GM18861 (cell line): ENCODE data around the gene FAM131C.

Experiments used
- ATAC-seq: cut with Tn5 transposase; IDR thresholded peaks from one replicate; pipeline ENCODE4 v1.9.1; 2021; ENCODE audit not compliant: unreplicated experiment

The FAM131C gene, protein sequence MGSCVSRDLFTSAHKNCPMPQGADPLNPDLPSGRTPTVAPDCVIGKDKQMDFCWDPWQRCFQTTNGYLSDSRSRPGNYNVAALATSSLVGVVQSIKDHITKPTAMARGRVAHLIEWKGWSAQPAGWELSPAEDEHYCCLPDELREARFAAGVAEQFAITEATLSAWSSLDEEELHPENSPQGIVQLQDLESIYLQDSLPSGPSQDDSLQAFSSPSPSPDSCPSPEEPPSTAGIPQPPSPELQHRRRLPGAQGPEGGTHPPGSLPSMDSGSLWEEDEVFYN

DNA sequence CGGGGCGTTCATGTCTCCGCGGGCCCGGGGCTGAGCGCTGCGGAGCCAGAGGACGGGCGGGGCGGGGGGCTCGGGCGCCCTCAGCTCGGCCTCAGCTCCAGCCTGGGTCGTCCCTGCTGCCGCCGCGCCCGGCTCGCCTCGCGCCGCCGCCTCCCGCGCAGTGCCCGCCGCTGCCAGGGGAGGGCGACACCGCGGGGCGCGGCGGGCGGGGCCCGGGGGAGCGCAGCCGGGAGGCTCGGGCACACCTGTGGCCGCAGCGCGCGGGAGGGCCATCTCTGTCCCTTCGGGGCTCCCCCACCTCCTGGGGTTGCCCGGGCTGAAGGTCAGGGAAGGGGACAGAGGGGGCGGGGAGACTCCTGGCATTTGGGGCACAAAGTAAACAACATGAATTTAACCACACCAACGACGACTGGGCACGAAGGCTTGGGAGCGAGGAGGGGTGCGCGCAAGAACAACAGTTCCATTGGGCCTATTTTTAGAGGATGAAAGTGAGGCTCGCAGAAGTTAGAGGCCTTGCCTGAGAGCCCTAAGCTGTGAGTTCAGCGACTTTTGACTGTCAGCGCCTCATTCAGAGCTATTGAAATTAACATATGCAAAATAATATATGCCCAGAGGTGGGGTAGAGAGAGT is at the start of gene FAM131C:
Gene FAM131C, minus strand, starts transcription at position 162 of the 630 bp plus-strand sequence. CDS start 209 bp downstream, outside the sequence.
- ATAC-seq = no peak

DNA sequence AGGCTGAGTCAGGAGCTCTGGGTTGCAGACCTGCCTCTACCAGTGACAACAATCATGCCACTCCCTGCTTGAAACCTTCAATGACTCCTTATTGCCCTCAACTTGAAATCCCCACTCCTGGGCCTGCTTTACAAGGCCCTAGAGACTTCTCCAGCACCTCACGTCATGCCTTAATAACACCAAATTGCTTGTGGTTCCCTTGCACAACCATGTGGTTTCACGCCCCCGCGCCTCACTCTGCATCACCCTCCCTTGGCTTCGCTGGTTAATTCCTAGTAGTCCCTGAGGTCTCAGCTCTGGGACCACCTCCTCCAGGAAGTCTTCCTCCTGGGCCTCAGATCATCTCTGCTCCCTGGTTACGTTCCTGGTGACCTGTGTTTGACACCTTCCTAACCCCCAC is 49.5 kb upstream of the FAM131C start:
- no peak for ATAC-seq

DNA sequence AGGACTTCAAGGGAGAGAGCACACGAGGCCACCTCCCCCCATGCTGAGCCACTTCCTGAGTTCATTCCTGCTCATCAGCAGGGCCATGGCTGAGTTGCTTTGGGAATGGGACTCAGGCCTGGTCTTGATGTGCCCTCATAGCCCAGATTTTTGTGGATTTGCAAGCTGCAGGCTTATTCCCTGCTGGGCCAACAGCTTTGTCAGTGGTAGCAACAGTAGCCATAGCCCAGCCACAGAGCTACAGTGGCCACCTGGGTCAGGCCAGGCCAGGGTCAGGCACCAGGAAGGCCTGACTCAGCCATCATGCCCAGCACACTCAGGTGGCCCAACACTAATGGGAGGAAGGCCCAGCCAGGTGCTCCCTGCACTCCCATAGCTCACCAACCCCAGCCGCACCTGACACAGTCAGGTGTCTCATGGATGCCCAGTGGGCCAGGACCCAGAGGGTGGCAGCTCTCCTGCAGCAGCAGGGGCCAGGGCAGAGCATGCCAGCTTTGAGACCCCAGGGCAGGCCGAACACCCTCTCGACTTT is 49.0 kb upstream of the FAM131C start:
- ATAC-seq = no peak

DNA sequence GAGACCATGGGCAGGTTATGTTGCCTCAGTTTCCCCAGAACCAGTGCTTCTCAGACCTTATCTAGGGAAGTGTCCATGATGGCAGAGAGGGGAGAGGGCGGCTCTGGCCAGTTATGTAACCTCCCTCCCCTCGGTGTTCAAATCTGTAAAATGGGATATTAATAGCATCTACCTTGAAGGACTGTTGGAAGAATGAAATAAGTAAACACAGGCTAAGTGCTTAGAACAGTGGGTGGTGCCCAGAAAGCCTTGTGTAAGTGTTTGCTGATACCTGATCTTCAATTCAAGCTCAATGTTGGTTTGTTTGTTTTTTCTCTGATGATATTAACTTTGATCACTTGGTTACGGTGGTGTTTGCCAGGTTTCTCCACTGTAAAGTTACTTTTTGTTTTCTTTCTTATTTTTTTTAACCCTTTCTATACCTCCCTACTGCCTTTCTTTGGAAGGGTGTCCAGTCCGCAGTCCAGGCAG is 47.5 kb upstream of the FAM131C start:
- ATAC-seq = no peak

DNA sequence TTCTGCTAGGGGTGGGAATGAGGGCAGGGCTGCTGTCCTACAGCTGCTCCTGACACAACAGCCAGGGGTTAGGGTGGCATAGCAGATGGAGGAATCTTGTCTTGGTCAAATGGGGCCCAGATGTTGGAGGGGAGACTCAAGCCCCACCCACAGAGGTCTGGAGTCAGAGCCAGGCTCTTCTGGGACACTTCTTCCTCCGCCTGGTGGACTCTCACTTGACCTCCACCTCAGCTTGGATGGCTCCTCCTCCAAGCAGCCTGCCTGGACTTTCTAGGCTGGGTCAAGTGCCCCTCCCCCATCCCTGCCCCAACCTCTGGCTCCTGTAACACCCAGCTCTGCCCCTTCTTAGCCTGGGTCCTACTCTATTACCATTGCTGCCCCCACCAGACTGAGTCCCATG is 47.0 kb upstream of the FAM131C start:
- ATAC-seq = no peak

DNA sequence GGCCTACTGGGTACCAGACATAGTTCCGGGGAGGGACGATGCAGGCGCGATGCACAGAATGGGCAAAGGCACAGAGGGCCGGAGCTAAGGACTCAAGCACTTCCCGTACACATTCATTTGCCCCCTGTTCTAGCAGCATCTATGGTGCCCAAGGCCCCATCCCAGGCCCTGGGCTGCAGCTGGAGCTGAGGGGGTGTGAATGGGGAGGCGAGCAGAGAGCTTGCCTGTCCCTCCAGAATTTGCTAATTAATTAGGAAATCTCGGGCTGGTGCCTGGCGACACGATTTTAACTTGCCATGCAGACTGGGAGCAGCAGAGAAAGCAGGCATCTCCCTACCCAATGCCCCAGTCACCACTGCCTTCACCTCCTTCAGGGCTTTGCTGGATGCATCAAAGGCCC is 46.5 kb upstream of the FAM131C start:
- ATAC-seq = no peak

DNA sequence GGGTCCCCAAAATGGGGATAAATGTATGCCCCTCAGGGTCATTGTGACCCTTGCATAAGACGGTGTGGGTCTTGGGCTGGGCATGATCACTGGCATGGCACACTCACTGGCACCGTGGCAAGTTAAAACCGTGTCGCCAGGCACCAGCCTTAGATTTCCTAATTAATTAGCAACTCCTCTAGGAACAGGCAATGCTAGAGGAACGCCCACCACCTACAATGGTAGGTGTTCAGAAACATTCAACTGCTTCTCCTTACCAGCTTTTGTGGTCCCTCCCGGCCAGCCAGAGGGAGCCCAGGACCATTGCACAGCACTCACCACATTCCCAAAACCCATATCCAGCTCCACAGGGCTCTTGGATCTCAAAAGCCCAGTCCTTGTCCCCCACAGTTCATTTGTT is 46.1 kb upstream of the FAM131C start:
- no peak for ATAC-seq

DNA sequence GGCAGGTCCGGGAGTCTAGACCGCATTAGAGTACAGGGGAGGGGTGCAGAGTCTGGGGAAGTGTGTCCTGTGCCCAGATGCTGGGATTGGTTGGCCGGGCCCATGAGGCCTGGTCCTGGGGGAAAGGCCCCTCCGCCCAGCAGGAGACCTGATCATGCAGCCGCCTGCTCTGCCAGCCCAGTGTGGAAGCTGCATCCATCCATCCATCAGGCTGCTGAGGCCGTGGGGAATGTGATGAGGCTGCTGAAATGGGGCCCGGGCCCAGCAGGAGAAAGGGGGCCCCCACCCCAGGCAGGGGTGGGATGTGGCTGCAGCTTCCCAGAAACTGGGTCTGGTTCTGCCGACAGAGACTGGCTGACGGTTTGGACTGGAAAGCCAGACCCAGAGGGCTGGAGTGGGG is 45.3 kb upstream of the FAM131C start:
- no peak for ATAC-seq

DNA sequence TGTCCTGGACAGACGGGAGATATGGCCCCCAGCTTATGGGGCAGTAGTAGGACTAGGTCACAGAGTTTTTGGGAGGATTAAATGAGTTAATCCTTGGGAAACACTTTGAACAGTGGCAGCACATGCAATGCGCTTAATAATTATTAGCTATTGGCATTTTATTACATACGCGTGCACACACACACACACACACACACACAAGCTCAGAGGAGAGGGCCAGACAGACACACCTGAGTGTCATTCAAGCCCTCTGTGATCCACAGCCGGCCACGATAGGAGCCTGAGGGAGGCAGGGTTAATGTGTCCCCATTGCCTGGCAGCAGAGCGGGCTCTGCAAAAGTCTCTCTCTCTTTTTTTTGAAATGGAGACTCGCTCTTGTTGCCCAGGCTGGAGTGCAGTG is 44.5 kb upstream of the FAM131C start:
- ATAC-seq = no peak

DNA sequence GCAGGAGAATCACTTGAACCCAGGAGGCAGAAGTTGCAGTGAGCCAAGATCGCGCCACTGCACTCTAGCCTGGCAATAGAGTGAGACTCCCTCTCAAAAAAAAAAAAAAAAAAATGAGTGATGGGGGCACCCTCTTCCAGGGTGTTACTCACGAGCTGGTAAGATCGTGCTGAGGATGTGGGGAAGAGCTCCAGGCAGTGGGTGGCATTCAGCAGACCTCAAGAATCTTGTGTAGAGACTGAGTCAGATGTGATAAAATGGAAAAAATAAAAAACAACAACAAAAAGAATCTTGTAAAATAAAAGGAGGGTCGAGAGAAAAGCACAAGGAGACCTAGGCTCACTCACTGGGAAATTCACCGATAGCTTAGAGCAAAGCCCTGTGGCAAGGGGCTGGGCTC is 43.9 kb upstream of the FAM131C start:
- ATAC-seq = no peak

DNA sequence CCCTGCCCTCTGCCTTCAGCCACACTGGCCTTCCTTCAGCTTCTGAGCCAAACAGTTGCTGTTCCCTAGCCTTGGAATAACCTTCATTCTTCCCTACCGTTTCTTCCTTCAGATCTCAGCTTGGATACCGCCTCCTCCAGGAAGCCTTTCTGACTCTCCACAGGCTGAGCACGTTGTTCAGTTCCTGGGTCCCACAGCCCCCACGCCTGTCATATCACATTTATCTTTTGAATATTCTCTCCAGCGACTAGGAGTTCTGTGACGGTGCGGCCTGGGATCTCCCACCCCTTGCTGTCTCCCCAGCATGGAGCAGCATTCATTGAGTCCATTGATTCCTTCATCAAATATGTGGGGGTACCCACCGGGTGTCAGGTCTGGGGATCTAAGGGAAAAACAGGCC is 43.2 kb upstream of the FAM131C start:
- no peak for ATAC-seq

DNA sequence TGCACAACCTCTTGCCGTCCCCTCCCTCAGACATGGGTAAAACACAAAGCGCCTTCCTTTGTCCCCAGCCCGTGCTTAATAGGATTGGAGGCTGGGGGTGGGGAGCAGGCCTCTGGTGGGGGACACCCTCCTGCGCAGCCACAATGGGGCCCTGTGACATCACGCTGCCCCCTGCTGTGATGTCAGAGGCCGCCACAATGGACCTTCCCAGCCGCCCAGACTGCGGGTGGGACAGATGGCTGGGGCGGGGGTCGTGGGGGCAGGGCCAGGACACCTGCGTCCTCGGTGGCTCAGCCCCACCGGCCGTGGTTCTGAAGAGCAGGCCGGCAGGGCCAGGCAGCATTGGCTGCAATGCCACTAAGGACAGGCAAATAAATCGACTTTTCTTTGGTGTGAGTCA is 42.6 kb upstream of the FAM131C start:
- no peak for ATAC-seq

DNA sequence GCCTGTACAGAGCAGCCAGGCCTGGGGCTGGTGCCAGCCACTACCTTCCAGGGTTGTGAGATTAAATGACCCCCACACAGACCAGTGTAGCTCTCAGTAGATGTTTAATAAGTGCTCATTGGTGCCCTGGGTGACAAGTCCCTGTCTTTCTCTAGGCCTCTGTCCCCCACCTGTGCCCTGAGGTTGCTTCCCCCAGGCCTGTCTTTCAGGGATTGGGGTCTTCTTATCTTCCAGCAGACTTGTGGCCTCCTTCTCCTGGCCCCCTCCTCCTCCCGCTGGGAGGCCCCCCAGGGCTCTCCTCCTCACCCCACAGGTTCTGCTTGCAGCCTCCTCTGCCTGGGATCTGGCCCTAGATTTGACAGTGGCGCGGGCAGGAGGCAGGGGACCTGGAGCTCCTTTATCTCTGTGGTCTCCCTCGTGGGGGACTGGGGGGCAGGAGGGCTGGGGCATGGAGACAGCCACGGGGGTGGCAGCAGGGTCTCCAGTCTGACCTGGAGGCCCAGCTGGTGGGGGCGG is 42.1 kb upstream of the FAM131C start:
- ATAC-seq = no peak

DNA sequence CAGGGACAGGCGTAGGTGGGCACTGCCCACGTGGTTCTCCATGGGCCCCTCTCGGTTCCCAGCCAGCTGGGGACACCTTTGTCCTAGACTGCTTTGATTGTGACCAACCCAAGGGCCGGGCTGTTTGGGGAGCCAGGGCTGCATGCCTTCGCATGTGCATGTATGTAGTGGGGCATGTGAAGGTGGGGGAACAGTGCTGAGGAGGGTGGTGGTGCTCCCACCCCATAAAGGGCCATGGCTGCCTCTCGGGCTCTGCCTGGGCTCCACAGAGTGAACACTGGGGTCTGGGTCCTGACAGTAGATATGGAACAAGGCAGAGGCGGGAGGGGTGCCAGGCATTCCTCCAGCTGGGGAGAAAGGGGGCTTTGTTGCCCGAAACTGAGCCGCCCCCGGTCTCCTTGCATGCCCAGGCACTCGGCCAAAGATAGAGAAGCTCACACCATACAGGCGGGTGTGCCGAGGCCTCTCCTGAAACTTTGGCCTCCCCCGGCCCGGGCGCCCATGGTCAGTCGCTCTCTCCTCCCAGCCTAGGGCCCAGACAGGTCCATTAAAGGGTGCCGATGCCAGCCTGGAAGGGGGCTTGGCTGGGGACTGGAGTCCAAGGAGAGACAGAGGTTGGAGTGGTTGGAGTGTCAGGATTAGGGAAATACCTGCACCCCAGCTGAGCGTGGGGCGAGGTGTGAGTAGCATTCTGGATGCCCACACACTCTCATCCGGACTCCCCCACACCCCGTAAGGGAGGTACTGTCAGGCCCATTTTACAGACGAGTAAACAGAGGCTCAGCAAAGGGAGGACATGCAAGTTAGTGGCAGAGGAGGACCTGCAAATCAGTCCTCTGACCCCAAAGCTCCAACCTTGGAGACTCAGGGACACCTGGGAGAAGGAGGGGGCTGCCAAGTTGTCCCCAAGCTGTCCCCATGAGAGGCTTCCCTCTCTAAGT is 41.3 kb upstream of the FAM131C start:
- ATAC-seq = no peak

DNA sequence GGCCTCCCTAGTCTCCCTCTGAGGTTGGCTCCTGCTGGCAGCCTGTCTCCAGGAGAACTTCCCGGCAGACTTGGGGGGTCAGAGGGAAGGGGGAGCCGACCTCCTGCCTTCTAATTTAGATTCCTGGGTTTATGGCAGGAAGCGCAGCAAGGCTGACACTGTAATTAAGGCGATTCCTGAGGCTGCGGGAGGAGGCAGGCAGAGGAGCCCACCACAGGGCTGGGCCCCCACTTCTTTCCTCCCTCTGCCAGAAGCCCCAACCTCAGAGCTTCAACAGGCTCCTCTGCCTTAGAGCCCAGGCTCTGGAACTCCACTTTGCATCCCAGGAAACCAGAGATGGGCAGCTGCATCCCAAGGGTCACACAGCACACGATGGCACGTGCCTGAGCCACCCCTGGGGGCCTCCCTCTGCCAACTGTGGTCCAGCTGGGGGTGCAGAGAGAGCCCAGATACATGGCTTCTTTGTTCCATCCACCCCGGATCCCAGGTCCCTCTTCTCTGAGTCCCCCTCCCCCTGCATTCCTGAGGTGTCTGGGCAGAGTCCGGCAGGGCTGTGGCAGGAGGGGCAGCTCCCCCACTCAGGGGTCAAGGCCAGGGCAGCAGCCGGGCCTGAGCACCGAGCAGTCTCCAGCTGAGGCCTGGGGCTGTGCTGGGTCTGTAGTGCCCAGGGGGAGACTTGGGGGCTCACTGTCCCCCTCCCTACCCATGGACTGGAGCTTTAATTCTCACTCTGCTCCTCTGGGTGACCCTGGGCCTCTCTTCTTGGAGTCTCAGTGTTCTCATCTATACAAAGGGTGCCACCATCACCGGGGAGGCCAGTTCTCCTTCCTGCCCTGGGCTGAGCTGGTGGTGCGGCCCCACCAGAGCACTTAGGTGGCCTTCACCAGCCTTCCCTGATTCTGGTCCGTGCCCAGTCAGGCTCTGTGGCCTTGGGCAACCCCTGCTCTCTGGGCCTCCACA is 39.4 kb upstream of the FAM131C start:
- ATAC-seq = no peak

DNA sequence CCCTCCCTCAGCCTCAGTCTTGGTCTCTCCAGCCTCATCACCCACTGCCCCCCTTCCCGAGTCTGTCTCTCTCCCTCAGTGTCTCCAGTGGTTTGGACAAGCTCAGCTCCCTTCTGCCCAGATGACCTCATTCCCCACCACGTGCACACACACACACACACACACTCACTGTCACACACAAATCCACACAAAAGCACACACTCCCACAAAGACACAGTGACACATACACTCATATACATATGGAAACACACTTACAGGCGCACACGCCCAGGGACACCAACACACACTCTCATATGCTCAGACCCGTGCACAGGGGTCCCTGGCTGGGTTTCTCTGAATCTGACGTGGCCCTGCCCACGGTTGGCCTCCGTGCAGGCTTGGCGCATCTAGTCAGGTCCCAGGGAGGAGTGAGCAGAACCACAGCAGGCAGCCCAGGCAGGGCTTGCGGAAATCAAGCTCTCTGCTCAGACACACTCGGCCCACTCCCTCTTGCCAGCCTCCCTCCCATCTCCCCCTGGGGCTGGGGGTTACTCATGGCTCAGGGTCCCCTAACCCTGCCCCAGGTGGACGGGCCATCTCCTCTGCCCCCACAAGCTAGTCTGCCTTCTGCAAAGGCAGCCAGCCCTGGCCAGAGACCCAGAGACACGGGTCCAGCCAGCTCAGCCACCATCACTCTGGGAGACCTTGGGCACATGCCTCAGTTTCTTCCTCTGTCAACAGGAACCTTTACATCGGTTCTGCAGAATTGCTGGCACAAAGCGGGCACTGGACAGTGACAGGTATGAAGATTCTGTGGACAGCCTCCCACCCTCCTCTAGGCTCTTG is 38.5 kb upstream of the FAM131C start:
- no peak for ATAC-seq

DNA sequence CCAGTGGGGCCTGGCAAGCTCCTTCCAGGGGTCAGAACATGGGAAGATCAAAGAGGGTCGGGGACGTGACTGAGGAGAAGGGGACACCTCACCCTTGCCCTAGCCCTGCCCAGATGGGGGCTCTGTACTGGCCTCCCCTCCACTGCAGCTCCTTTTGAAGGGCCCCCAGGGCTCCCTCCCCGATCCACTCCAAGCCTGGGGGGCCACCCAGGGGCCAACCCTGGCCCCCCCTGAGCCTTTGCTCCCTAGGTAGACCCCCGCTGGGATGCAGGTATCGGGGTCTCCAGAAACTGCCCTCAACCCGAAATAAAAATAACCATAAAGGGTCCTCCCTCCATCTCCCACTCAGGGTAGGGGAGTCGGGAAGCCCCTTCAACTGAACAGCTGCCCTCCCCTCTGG is 37.4 kb upstream of the FAM131C start:
- no peak for ATAC-seq

DNA sequence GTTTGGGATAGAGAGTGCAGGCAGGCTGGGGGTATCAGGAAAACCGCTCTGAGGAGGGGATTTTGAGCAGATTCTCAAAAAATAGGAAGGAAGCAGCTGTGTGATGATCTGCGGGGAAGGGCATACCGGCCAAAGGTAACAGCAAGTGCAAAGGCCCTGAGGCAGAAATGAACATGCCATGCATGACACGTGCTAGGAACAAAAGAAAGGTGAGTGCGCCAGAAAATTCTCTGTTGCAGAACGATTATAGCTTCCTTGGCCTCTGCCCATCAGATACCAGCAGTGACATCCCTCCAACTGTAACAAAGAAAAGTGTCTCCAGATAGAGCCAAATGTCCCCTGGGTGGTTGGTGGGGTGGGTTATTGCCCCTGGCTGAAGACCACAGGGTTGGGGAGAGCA is 37.0 kb upstream of the FAM131C start:
- ATAC-seq = no peak

DNA sequence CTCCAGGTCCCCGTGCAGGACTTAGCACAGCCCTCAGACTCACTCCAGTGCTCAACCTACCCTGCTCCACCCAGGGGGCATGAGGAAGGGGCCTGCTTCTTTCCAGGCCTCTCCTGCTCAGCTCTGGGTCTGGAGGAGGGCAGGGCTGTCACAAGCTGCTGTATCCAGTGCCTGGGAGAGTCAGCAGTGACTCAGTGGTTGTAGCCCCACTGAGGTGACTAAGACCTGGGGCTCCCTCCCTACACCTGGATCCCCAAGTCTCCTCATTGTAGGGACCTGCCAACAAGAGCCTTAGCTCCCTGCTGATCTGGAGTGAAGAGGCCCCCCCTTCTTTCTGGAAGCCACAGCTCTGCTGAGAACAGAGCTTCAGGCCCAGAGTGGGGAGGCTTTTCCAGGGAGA is 36.1 kb upstream of the FAM131C start:
- ATAC-seq = no peak
